Measurements from ENCODE around the gene ANKMY2. TPM values are rescaled to one million over a fixed set of nuclear protein-coding genes. Genes with fewer than 3 reads are reported as not detected.

ANKMY2 gene
- total RNA-seq, 2 experiments from 2014 or later, result 3.3 to 5.1 TPM

- Histone ChIP-seq H3K4me3 (ENCODE audit: low read length) (no peak overlapping the region), H3K4me1 (ENCODE audit: insufficient read depth, low read length) (no peaks in the 10 kb centered on the region), H3K27ac (ENCODE audit: low read depth in 1 of 2, low read length in 2 of 2) (no peak overlapping the region), H3K27me3 (ENCODE audit: control insufficient read depth in 1 of 2, insufficient read depth in 2 of 2, low read length in 2 of 2) (no peaks in the 10 kb centered on the region), H3K36me3 (ENCODE audit: insufficient read depth, low read length) (peaks cover 24% of the 10 kb centered on the region), H3K9me3 (ENCODE audit: control insufficient read depth in 1 of 2, insufficient read depth in 1 of 2, low read length in 2 of 2) (peaks cover 0 to 4% of the 10 kb centered on the region in 2 experiments)
- CTCF ChIA-PET, result no interaction called here
- no peak for DNase-seq
- Mint-ChIP-seq H3K27me3 (no peaks in the 10 kb centered on the region), H3K4me1 (ENCODE audit: low read depth) (no peaks in the 10 kb centered on the region), H3K9me3 (no peaks in the 10 kb centered on the region), H3K4me3 (no peak overlapping the region), H3K36me3 (ENCODE audit: low read depth) (peaks cover 50% of the 10 kb centered on the region), H3K27ac (no peak overlapping the region)
- intact Hi-C loops (cut with DNase I, micrococcal nuclease), result no loop called here
- POLR2A ChIA-PET, result interaction anchor here (1.3 kb wide), 1 partner anchor 22 kb away, joined by 3 read pairs; no protein-coding TSS in a partner anchor
- ATAC-seq (ENCODE audit: poor library complexity), result no peak
- TF ChIP-seq CTCF (IDR thresholded peaks at IDR 0.05), result no peak
Observed at GRCh38 chr7:16616122-16616521, 29.4 kb downstream of the ANKMY2 start.

- intact Hi-C loops (cut with DNase I, micrococcal nuclease), result no loop called here
- DNase-seq (no peak), ATAC-seq (ENCODE audit: poor library complexity) (no peak)
- Histone ChIP-seq H3K4me3 (ENCODE audit: low read length) (no peak overlapping the region), H3K9me3 (ENCODE audit: control insufficient read depth in 1 of 2, insufficient read depth in 1 of 2, low read length in 2 of 2) (peaks cover 0 to 4% of the 10 kb centered on the region in 2 experiments), H3K27ac (ENCODE audit: low read depth in 1 of 2, low read length in 2 of 2) (no peak overlapping the region), H3K4me1 (ENCODE audit: insufficient read depth, low read length) (no peaks in the 10 kb centered on the region), H3K27me3 (ENCODE audit: control insufficient read depth in 1 of 2, insufficient read depth in 2 of 2, low read length in 2 of 2) (no peaks in the 10 kb centered on the region), H3K36me3 (ENCODE audit: insufficient read depth, low read length) (peaks cover 28% of the 10 kb centered on the region)
- no peak overlapping the region for H3K4me3 Mint-ChIP-seq
- no peaks in the 10 kb centered on the region for H3K9me3 Mint-ChIP-seq
- peaks cover 53% of the 10 kb centered on the region for H3K36me3 Mint-ChIP-seq (ENCODE audit: low read depth)
- ChIA-PET CTCF (no interaction called here), POLR2A (no interaction called here)
- H3K27me3 Mint-ChIP-seq, result no peaks in the 10 kb centered on the region
- no peak overlapping the region for H3K27ac Mint-ChIP-seq
- no peak for TF ChIP-seq CTCF (IDR thresholded peaks at IDR 0.05)
- H3K4me1 Mint-ChIP-seq (ENCODE audit: low read depth), result no peaks in the 10 kb centered on the region
Observed at GRCh38 chr7:16615228-16615627, 30.3 kb downstream of the ANKMY2 start.

GRCh38 chr7:16611711-16612110 is 33.8 kb downstream of the ANKMY2 start:
- H3K4me1 Mint-ChIP-seq (ENCODE audit: low read depth), result no peaks in the 10 kb centered on the region
- no peak for ATAC-seq (ENCODE audit: poor library complexity)
- H3K27me3 ChIP-seq (ENCODE audit: control insufficient read depth in 1 of 2, insufficient read depth in 2 of 2, low read length in 2 of 2), result no peaks in the 10 kb centered on the region
- H3K27ac ChIP-seq (ENCODE audit: low read depth in 1 of 2, low read length in 2 of 2), result no peak overlapping the region
- ChIA-PET CTCF (no interaction called here), POLR2A (interaction anchor here (1.3 kb wide), 1 partner anchor 9 kb away, joined by 3 read pairs; no protein-coding TSS in a partner anchor)
- H3K27me3 Mint-ChIP-seq, result no peaks in the 10 kb centered on the region
- no peak overlapping the region for H3K27ac Mint-ChIP-seq
- no peak for DNase-seq
- H3K9me3 ChIP-seq (ENCODE audit: control insufficient read depth in 1 of 2, insufficient read depth in 1 of 2, low read length in 2 of 2), result peaks cover 0 to 3% of the 10 kb centered on the region in 2 experiments
- no peaks in the 10 kb centered on the region for H3K9me3 Mint-ChIP-seq
- H3K4me3 Mint-ChIP-seq, result no peak overlapping the region
- no peaks in the 10 kb centered on the region for H3K4me1 ChIP-seq (ENCODE audit: insufficient read depth, low read length)
- peaks cover 59% of the 10 kb centered on the region for H3K36me3 Mint-ChIP-seq (ENCODE audit: low read depth)
- no peak overlapping the region for H3K4me3 ChIP-seq (ENCODE audit: low read length)
- peaks cover 45% of the 10 kb centered on the region for H3K36me3 ChIP-seq (ENCODE audit: insufficient read depth, low read length)
- intact Hi-C loops (cut with DNase I, micrococcal nuclease), result no loop called here
- no peak for TF ChIP-seq CTCF (IDR thresholded peaks at IDR 0.05)
